ENCODE results near the gene PCDHGA9. TPM values are rescaled to one million over a fixed set of nuclear protein-coding genes. Genes with fewer than 3 reads are reported as not detected.
"Not testable (repeated sequence)": the region's sequence is repeated elsewhere in the genome, so short reads cannot be mapped to it uniquely, and the experiment has no call there.

PCDHGA9 gene
- total RNA-seq, 2 experiments from 2014 or later, result not detected

DNA sequence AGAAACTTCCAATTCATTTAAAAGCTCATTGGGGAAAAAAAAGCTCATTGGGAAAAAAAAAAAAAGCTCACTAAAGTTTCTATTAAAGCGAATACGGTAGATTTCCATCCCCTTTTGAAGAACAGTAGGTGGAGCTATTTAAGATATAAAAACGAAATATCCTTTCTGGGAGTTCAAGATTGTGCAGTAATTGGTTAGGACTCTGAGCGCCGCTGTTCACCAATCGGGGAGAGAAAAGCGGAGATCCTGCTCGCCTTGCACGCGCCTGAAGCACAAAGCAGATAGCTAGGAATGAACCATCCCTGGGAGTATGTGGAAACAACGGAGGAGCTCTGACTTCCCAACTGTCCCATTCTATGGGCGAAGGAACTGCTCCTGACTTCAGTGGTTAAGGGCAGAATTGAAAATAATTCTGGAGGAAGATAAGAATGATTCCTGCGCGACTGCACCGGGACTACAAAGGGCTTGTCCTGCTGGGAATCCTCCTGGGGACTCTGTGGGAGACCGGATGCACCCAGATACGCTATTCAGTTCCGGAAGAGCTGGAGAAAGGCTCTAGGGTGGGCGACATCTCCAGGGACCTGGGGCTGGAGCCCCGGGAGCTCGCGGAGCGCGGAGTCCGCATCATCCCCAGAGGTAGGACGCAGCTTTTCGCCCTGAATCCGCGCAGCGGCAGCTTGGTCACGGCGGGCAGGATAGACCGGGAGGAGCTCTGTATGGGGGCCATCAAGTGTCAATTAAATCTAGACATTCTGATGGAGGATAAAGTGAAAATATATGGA is 27.9 kb downstream of the PCDHGA9 start, which contains the start of gene PCDHGA12:
Gene PCDHGA12 (plus strand): TSS at position 176 of the 782 bp plus-strand sequence. CDS start 253 bp downstream, at position 429.
- H3K4me1 Mint-ChIP-seq, result peaks cover 5% of the 10 kb centered on the region
- H3K27me3 Mint-ChIP-seq, result peaks cover 52% of the 10 kb centered on the region
- peaks cover 18% of the 10 kb centered on the region for H3K9me3 Mint-ChIP-seq (ENCODE audit: low read depth)
- H3K27ac Mint-ChIP-seq, result peak within 1 kb of the TSS; percentile 69
- peaks cover 6% of the 10 kb centered on the region for H3K36me3 Mint-ChIP-seq
- no peak for DNase-seq
- peak within 1 kb of the TSS; percentile 43 for H3K4me3 Mint-ChIP-seq
- CTCF ChIA-PET, result interaction anchor here (0.7 to 2.2 kb wide), 19 partner anchors 10 to 134 kb away, joined by 3 to 23 read pairs (median 3); partner anchors contain the start of genes PCDHGA1, PCDHGA10, PCDHGA11 and PCDHGA6
- ATAC-seq, result no peak

- Mint-ChIP-seq H3K36me3 (peaks cover 6% of the 10 kb centered on the region), H3K4me3 (peak overlapping the region; percentile 29), H3K9me3 (ENCODE audit: low read depth) (peaks cover 18% of the 10 kb centered on the region), H3K27ac (no peak overlapping the region), H3K27me3 (peaks cover 47% of the 10 kb centered on the region), H3K4me1 (peaks cover 5% of the 10 kb centered on the region)
- no peak for DNase-seq
- ATAC-seq, result no peak
- CTCF ChIA-PET, result interaction anchor here (1.0 to 2.2 kb wide), 8 partner anchors 11 to 101 kb away, joined by 3 to 23 read pairs (median 5); partner anchors contain the start of genes PCDHGA1, PCDHGA11, PCDHGB5 and PCDHGB7
Observed at GRCh38 chr5:141431286-141431685, 28.7 kb downstream of the PCDHGA9 start.

DNA sequence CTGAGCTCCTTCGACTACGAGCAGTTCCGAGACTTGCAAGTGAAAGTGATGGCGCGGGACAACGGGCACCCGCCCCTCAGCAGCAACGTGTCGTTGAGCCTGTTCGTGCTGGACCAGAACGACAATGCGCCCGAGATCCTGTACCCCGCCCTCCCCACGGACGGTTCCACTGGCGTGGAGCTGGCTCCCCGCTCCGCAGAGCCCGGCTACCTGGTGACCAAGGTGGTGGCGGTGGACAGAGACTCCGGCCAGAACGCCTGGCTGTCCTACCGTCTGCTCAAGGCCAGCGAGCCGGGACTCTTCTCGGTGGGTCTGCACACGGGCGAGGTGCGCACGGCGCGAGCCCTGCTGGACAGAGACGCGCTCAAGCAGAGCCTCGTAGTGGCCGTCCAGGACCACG is 29.7 kb downstream of the PCDHGA9 start:
- peaks cover 46% of the 10 kb centered on the region for H3K27me3 Mint-ChIP-seq
- ATAC-seq, H3K4me1 Mint-ChIP-seq, H3K4me3 Mint-ChIP-seq, CTCF ChIA-PET, DNase-seq, H3K36me3 Mint-ChIP-seq: not testable (repeated sequence)
- H3K27ac Mint-ChIP-seq, result peak overlapping the region; percentile 5
- H3K9me3 Mint-ChIP-seq (ENCODE audit: low read depth), result peaks cover 18% of the 10 kb centered on the region

GRCh38 chr5:141432726-141433125 is 30.1 kb downstream of the PCDHGA9 start:
- DNase-seq, H3K36me3 Mint-ChIP-seq, H3K27ac Mint-ChIP-seq, H3K4me3 Mint-ChIP-seq, H3K4me1 Mint-ChIP-seq, CTCF ChIA-PET, ATAC-seq: not testable (repeated sequence)
- peaks cover 18% of the 10 kb centered on the region for H3K9me3 Mint-ChIP-seq (ENCODE audit: low read depth)
- H3K27me3 Mint-ChIP-seq, result peaks cover 46% of the 10 kb centered on the region

DNA sequence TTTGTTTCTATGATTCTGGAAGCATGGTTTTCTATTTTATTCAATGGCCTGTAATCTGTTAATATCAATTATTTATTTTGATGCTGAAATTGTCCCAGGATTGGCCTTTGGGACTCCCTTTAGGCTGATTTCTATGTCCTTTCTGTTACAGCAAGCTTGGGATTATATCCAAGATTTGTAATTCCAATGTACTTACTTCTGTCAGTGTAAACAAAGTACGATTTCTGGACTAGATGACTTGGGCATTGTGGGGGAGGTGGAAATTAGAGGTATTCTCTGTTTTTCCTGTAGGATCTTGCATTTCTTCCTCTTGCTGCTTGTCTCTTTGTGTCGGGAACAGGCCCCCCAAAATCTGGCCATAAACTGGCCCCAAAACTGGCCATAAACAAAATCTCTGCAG is 31.4 kb downstream of the PCDHGA9 start:
- H3K4me1 Mint-ChIP-seq, result peaks cover 5% of the 10 kb centered on the region
- H3K9me3 Mint-ChIP-seq (ENCODE audit: low read depth), result peaks cover 14% of the 10 kb centered on the region
- H3K27me3 Mint-ChIP-seq, result peaks cover 38% of the 10 kb centered on the region
- DNase-seq (no peak), ATAC-seq (no peak)
- no peak overlapping the region for H3K27ac Mint-ChIP-seq
- no peak overlapping the region for H3K4me3 Mint-ChIP-seq
- H3K36me3 Mint-ChIP-seq, result peaks cover 6% of the 10 kb centered on the region
- CTCF ChIA-PET, result no interaction called here

GRCh38 chr5:141437221-141437620 is 34.6 kb downstream of the PCDHGA9 start:
- peaks cover 3% of the 10 kb centered on the region for H3K9me3 Mint-ChIP-seq (ENCODE audit: low read depth)
- DNase-seq (no peak), ATAC-seq (no peak)
- H3K4me3 Mint-ChIP-seq, result no peak overlapping the region
- peaks cover 18% of the 10 kb centered on the region for H3K27me3 Mint-ChIP-seq
- peaks cover 3% of the 10 kb centered on the region for H3K36me3 Mint-ChIP-seq
- CTCF ChIA-PET, result interaction anchor here (0.7 to 1.5 kb wide), 4 partner anchors 20 to 127 kb away, joined by 3 to 4 read pairs (median 3); partner anchors contain the start of gene PCDHGB7
- no peak overlapping the region for H3K27ac Mint-ChIP-seq
- no peaks in the 10 kb centered on the region for H3K4me1 Mint-ChIP-seq

DNA sequence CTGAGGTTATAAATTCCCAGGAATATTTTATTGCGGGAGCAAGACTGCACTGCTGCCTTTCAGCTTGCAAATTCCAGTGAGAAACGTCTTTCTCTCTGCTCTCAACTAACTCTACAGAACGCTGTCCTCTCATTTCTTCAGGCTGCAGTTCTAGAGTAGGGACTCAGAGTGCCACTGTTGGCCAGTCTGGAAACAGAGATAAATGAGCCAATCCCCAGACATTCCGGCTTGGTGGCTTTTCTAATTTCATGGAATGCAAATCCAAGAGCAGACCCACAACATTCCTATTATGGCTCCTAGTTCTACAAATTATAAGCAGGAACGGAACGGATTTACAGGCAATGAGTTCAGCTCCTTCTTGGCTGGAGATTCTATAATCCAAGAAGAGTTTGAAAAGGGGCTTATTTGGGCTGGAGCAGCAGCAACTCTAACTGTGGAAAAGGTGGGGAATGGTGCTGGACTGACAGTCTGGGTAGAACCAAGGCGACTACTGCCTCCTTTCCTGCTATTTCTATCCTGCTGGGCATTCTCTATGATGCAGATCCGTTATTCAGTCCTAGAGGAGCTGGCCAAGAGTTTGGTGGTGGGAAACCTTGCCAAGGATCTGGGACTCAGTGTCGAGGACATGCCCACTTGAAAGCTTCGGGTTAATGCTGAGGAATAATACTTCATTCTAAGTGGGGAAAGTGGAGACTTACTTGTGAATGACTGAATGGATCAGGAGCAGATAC is 37.0 kb downstream of the PCDHGA9 start:
- H3K27me3 Mint-ChIP-seq, result peaks cover 6% of the 10 kb centered on the region
- H3K4me1 Mint-ChIP-seq, result no peaks in the 10 kb centered on the region
- H3K27ac Mint-ChIP-seq, result no peak overlapping the region
- no peak for ATAC-seq
- CTCF ChIA-PET, result no interaction called here
- no peak for DNase-seq
- H3K4me3 Mint-ChIP-seq, result no peak overlapping the region
- H3K9me3 Mint-ChIP-seq (ENCODE audit: low read depth), result no peaks in the 10 kb centered on the region
- no peaks in the 10 kb centered on the region for H3K36me3 Mint-ChIP-seq

- CTCF ChIA-PET, result no interaction called here
- Mint-ChIP-seq H3K4me1 (no peaks in the 10 kb centered on the region), H3K9me3 (ENCODE audit: low read depth) (no peaks in the 10 kb centered on the region), H3K4me3 (no peak overlapping the region), H3K36me3 (no peaks in the 10 kb centered on the region), H3K27me3 (peaks cover 6% of the 10 kb centered on the region), H3K27ac (no peak overlapping the region)
- DNase-seq (no peak), ATAC-seq (no peak)
Observed at GRCh38 chr5:141440341-141440740, 37.8 kb downstream of the PCDHGA9 start.

DNA sequence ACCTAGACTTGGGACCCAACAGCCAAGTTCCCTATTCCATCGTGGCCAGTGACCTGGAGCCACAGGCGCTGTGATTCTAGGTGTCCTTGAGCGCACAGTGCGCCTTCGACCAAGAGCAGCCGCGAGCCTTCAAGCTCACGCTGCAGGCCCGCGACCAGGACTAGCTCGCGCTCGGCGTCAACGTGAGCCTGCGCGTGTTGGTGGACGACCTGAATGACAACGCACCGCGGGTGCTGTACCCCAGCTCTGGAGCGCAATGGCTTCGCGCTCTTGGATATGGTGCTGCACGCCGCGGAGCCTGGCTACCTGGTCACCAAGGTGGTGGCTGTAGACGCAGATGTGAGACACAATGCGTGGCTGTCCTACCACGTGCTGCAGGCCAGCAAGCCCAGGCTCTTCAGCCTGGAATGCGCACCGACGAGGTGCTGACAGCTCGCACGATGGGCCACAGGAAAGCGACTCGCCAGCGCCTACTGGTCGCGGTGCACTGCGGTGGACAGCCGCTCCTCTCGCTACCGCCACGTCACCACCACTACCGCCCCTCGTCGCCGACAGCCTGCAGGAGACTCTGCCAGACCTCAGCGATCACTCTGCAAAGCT is 39.1 kb downstream of the PCDHGA9 start:
- peaks cover 5% of the 10 kb centered on the region for H3K27me3 Mint-ChIP-seq
- H3K4me3 Mint-ChIP-seq, result no peak overlapping the region
- no peaks in the 10 kb centered on the region for H3K36me3 Mint-ChIP-seq
- ATAC-seq (no peak), DNase-seq (no peak)
- CTCF ChIA-PET, result no interaction called here
- H3K9me3 Mint-ChIP-seq (ENCODE audit: low read depth), result no peaks in the 10 kb centered on the region
- H3K27ac Mint-ChIP-seq, result no peak overlapping the region
- no peaks in the 10 kb centered on the region for H3K4me1 Mint-ChIP-seq

Other genes with a start within 250 kb of the PCDHGA9 start
- not detected for gene PCDHB7, start 230.1 kb upstream of the PCDHGA9 start, total RNA-seq
- not detected for gene PCDHB8, start 225.0 kb upstream of the PCDHGA9 start, total RNA-seq
- gene PCDHB16, start 220.4 kb upstream of the PCDHGA9 start, total RNA-seq, result not detected
- gene PCDHB9, start 215.6 kb upstream of the PCDHGA9 start, total RNA-seq, result not detected
- not detected for gene PCDHB10, start 210.4 kb upstream of the PCDHGA9 start, total RNA-seq
- not detected for gene PCDHB11, start 203.2 kb upstream of the PCDHGA9 start, total RNA-seq
- gene PCDHB12, start 194.1 kb upstream of the PCDHGA9 start, total RNA-seq, result not detected
- gene PCDHB13, start 188.9 kb upstream of the PCDHGA9 start, total RNA-seq, result not detected
- not detected for gene PCDHB14, start 179.4 kb upstream of the PCDHGA9 start, total RNA-seq
- gene PCDHB15, start 157.4 kb upstream of the PCDHGA9 start, total RNA-seq, result not detected
- 1 to 10 TPM in 1 of 2 experiments, under 1 TPM in 1; 0.56 to 1.1 TPM for gene SLC25A2, start 98.7 kb upstream of the PCDHGA9 start, total RNA-seq
- gene TAF7, start 82.0 kb upstream of the PCDHGA9 start, total RNA-seq, result 10 to 100 TPM; 57.3 to 64.6 TPM
- gene PCDHGA1, start 72.3 kb upstream of the PCDHGA9 start, total RNA-seq, result not detected
- not detected for gene PCDHGA2, start 64.0 kb upstream of the PCDHGA9 start, total RNA-seq
- under 1 TPM in 1 of 2 experiments, not detected in 1; 0.15 TPM for gene PCDHGA3, start 58.9 kb upstream of the PCDHGA9 start, total RNA-seq
- gene PCDHGB1, start 52.7 kb upstream of the PCDHGA9 start, total RNA-seq, result not detected
- gene PCDHGA4, start 47.8 kb upstream of the PCDHGA9 start, total RNA-seq, result under 1 TPM in 1 of 2 experiments, not detected in 1; 0.20 TPM
- gene PCDHGB2, start 42.8 kb upstream of the PCDHGA9 start, total RNA-seq, result under 1 TPM; 0.12 to 0.67 TPM
- under 1 TPM; 0.09 to 0.12 TPM for gene PCDHGA5, start 38.6 kb upstream of the PCDHGA9 start, total RNA-seq
- gene PCDHGB3, start 32.5 kb upstream of the PCDHGA9 start, total RNA-seq, result under 1 TPM; 0.09 to 0.41 TPM
- gene PCDHGA6, start 28.9 kb upstream of the PCDHGA9 start, total RNA-seq, result under 1 TPM; 0.16 to 0.20 TPM
- gene PCDHGA7, start 20.0 kb upstream of the PCDHGA9 start, total RNA-seq, result under 1 TPM in 1 of 2 experiments, not detected in 1; 0.07 TPM
- under 1 TPM; 0.07 to 0.09 TPM for gene PCDHGB4, start 15.1 kb upstream of the PCDHGA9 start, total RNA-seq
- gene PCDHGA8, start 10.1 kb upstream of the PCDHGA9 start, total RNA-seq, result not detected
- gene PCDHGB5, start 4.8 kb upstream of the PCDHGA9 start, total RNA-seq, result not detected
- not detected for gene PCDHGB6, start 5.2 kb downstream of the PCDHGA9 start, total RNA-seq
- gene PCDHGA10, start 10.2 kb downstream of the PCDHGA9 start, total RNA-seq, result not detected
- gene PCDHGB7, start 14.9 kb downstream of the PCDHGA9 start, total RNA-seq, result not detected
- not detected for gene PCDHGA11, start 18.3 kb downstream of the PCDHGA9 start, total RNA-seq
- under 1 TPM in 1 of 2 experiments, not detected in 1; 0.07 TPM for gene PCDHGA12, start 27.7 kb downstream of the PCDHGA9 start, total RNA-seq
- not detected for gene PCDHGC3, start 73.2 kb downstream of the PCDHGA9 start, total RNA-seq
- gene PCDHGC4, start 82.3 kb downstream of the PCDHGA9 start, total RNA-seq, result not detected
- not detected for gene PCDHGC5, start 86.3 kb downstream of the PCDHGA9 start, total RNA-seq
- 100 to 1,000 TPM; 284 to 295 TPM for gene DIAPH1, start 216.2 kb downstream of the PCDHGA9 start, total RNA-seq
- 10 to 100 TPM; 87.1 to 90.0 TPM for gene HDAC3, start 234.1 kb downstream of the PCDHGA9 start, total RNA-seq
- 10 to 100 TPM; 28.0 to 35.8 TPM for gene RELL2, start 234.2 kb downstream of the PCDHGA9 start, total RNA-seq
- gene FCHSD1, start 248.6 kb downstream of the PCDHGA9 start, total RNA-seq, result 10 to 100 TPM; 46.5 to 64.1 TPM

All from activated CD8-positive, alpha-beta memory T cell treated with anti-CD3 and anti-CD28 coated beads, Interleukin-2, amount 10 ng/mL, durations not matched to agents 7 days and 5 days (primary cell).